Measurements from ENCODE around the gene BICDL1.

Gene BICDL1

GRCh38 chr12:120091371-120092090 is 102.5 kb downstream of the BICDL1 start:
- Mint-ChIP-seq H3K4me1 (ENCODE audit: low read depth) (peaks cover 24% of the 10 kb centered on the region), H3K27ac (peak overlapping the region; percentile 65), H3K4me3 (no peak overlapping the region)

GRCh38 chr12:120092551-120093335 is 103.7 kb downstream of the BICDL1 start:
- H3K27ac Mint-ChIP-seq: peak overlapping the region; percentile 78
- no peaks in the 10 kb centered on the region for H3K9me3 Mint-ChIP-seq
- peaks cover 93% of the 10 kb centered on the region for H3K36me3 Mint-ChIP-seq (ENCODE audit: low read depth)
- no peak for DNase-seq
- no peaks in the 10 kb centered on the region for H3K27me3 Mint-ChIP-seq
- no peak overlapping the region for H3K4me3 Mint-ChIP-seq
- peaks cover 12% of the 10 kb centered on the region for H3K4me1 Mint-ChIP-seq (ENCODE audit: low read depth)

More at GRCh38 chr12:120091371-120092090, 102.5 kb downstream of the BICDL1 start:
- no peaks in the 10 kb centered on the region for H3K27me3 Mint-ChIP-seq
- no peak for DNase-seq
- peaks cover 94% of the 10 kb centered on the region for H3K36me3 Mint-ChIP-seq (ENCODE audit: low read depth)
- no peaks in the 10 kb centered on the region for H3K9me3 Mint-ChIP-seq

- no peak for DNase-seq
- Mint-ChIP-seq H3K9me3 (no peaks in the 10 kb centered on the region), H3K4me1 (ENCODE audit: low read depth) (peaks cover 8% of the 10 kb centered on the region), H3K36me3 (ENCODE audit: low read depth) (peaks cover 92% of the 10 kb centered on the region), H3K4me3 (no peak overlapping the region), H3K27ac (no peak overlapping the region), H3K27me3 (no peaks in the 10 kb centered on the region)
These were observed 104.2 kb downstream of the BICDL1 start for GRCh38 chr12:120093336-120093591.

- Mint-ChIP-seq H3K27ac (peak overlapping the region; percentile 85), H3K27me3 (no peaks in the 10 kb centered on the region), H3K9me3 (no peaks in the 10 kb centered on the region), H3K4me3 (no peak overlapping the region), H3K4me1 (ENCODE audit: low read depth) (peaks cover 8% of the 10 kb centered on the region), H3K36me3 (ENCODE audit: low read depth) (peaks cover 95% of the 10 kb centered on the region)
- no peak for DNase-seq
These were observed 104.7 kb downstream of the BICDL1 start for GRCh38 chr12:120093592-120094355.

GRCh38 chr12:120094485-120094884 is 105.4 kb downstream of the BICDL1 start:
- H3K9me3 Mint-ChIP-seq: no peaks in the 10 kb centered on the region
- peaks cover 5% of the 10 kb centered on the region for H3K4me1 Mint-ChIP-seq (ENCODE audit: low read depth)

GRCh38 chr12:120095331-120095730 is 106.3 kb downstream of the BICDL1 start:
- Mint-ChIP-seq H3K4me3 (no peak overlapping the region), H3K9me3 (no peaks in the 10 kb centered on the region), H3K27me3 (no peaks in the 10 kb centered on the region), H3K36me3 (ENCODE audit: low read depth) (peaks cover 95% of the 10 kb centered on the region), H3K27ac (peak overlapping the region; percentile 52), H3K4me1 (ENCODE audit: low read depth) (peaks cover 9% of the 10 kb centered on the region)
- DNase-seq: no peak

More at GRCh38 chr12:120094485-120094884, 105.4 kb downstream of the BICDL1 start:
- peaks cover 95% of the 10 kb centered on the region for H3K36me3 Mint-ChIP-seq (ENCODE audit: low read depth)
- peak overlapping the region; percentile 55 for H3K27ac Mint-ChIP-seq
- no peaks in the 10 kb centered on the region for H3K27me3 Mint-ChIP-seq
- H3K4me3 Mint-ChIP-seq: no peak overlapping the region
- no peak for DNase-seq

- H3K4me3 Mint-ChIP-seq: no peak overlapping the region
- peaks cover 95% of the 10 kb centered on the region for H3K36me3 Mint-ChIP-seq (ENCODE audit: low read depth)
- DNase-seq: no peak
- H3K27ac Mint-ChIP-seq: peak overlapping the region; percentile 63
- no peaks in the 10 kb centered on the region for H3K9me3 Mint-ChIP-seq
- H3K27me3 Mint-ChIP-seq: no peaks in the 10 kb centered on the region
- peaks cover 12% of the 10 kb centered on the region for H3K4me1 Mint-ChIP-seq (ENCODE audit: low read depth)
These were observed 106.7 kb downstream of the BICDL1 start for GRCh38 chr12:120095736-120096135.

GRCh38 chr12:120096671-120097202 is 107.7 kb downstream of the BICDL1 start:
- Mint-ChIP-seq H3K4me1 (ENCODE audit: low read depth) (peaks cover 14% of the 10 kb centered on the region), H3K27me3 (no peaks in the 10 kb centered on the region), H3K27ac (peak overlapping the region; percentile 69), H3K36me3 (ENCODE audit: low read depth) (peaks cover 94% of the 10 kb centered on the region), H3K4me3 (no peak overlapping the region), H3K9me3 (no peaks in the 10 kb centered on the region)
- DNase-seq: no peak

GRCh38 chr12:120098756-120099470 is 109.9 kb downstream of the BICDL1 start:
- DNase-seq: no peak
- H3K27me3 Mint-ChIP-seq: no peaks in the 10 kb centered on the region
- peak overlapping the region; percentile 22 for H3K27ac Mint-ChIP-seq
- peaks cover 29% of the 10 kb centered on the region for H3K4me1 Mint-ChIP-seq (ENCODE audit: low read depth)
- H3K36me3 Mint-ChIP-seq (ENCODE audit: low read depth): peaks cover 92% of the 10 kb centered on the region
- no peaks in the 10 kb centered on the region for H3K9me3 Mint-ChIP-seq
- H3K4me3 Mint-ChIP-seq: no peak overlapping the region

GRCh38 chr12:120099738-120100137 is 110.7 kb downstream of the BICDL1 start:
- peaks cover 94% of the 10 kb centered on the region for H3K36me3 Mint-ChIP-seq (ENCODE audit: low read depth)

GRCh38 chr12:120100630-120101029 is 111.6 kb downstream of the BICDL1 start:
- H3K27me3 Mint-ChIP-seq: no peaks in the 10 kb centered on the region
- no peak overlapping the region for H3K4me3 Mint-ChIP-seq
- H3K27ac Mint-ChIP-seq: peak overlapping the region; percentile 94
- peaks cover 95% of the 10 kb centered on the region for H3K36me3 Mint-ChIP-seq (ENCODE audit: low read depth)
- no peak for DNase-seq
- peaks cover 31% of the 10 kb centered on the region for H3K4me1 Mint-ChIP-seq (ENCODE audit: low read depth)
- no peaks in the 10 kb centered on the region for H3K9me3 Mint-ChIP-seq

More at GRCh38 chr12:120099738-120100137, 110.7 kb downstream of the BICDL1 start:
- no peaks in the 10 kb centered on the region for H3K27me3 Mint-ChIP-seq
- H3K4me3 Mint-ChIP-seq: no peak overlapping the region
- H3K27ac Mint-ChIP-seq: peak overlapping the region; percentile 94
- H3K4me1 Mint-ChIP-seq (ENCODE audit: low read depth): peaks cover 28% of the 10 kb centered on the region
- DNase-seq: no peak
- H3K9me3 Mint-ChIP-seq: no peaks in the 10 kb centered on the region

- peaks cover 32% of the 10 kb centered on the region for H3K4me1 Mint-ChIP-seq (ENCODE audit: low read depth)
- peak overlapping the region; percentile 55 for H3K4me3 Mint-ChIP-seq
- peak overlapping the region; percentile 94 for H3K27ac Mint-ChIP-seq
- no peaks in the 10 kb centered on the region for H3K9me3 Mint-ChIP-seq
- no peak for DNase-seq
- H3K36me3 Mint-ChIP-seq (ENCODE audit: low read depth): peaks cover 94% of the 10 kb centered on the region
- H3K27me3 Mint-ChIP-seq: no peaks in the 10 kb centered on the region
These were observed 112.1 kb downstream of the BICDL1 start for GRCh38 chr12:120101182-120101581.

- DNase-seq: no peak
- no peaks in the 10 kb centered on the region for H3K9me3 Mint-ChIP-seq
- H3K4me1 Mint-ChIP-seq (ENCODE audit: low read depth): peaks cover 34% of the 10 kb centered on the region
- peak overlapping the region; percentile 94 for H3K27ac Mint-ChIP-seq
- peak overlapping the region; percentile 55 for H3K4me3 Mint-ChIP-seq
- peaks cover 94% of the 10 kb centered on the region for H3K36me3 Mint-ChIP-seq (ENCODE audit: low read depth)
- H3K27me3 Mint-ChIP-seq: no peaks in the 10 kb centered on the region
These were observed 112.6 kb downstream of the BICDL1 start for GRCh38 chr12:120101617-120102016.

All from activated T-cell treated with anti-CD3 and anti-CD28 coated beads, Interleukin-2, amount 50 U/mL, for 24 hours (primary cell).